HCT116 (cell line): ENCODE data around the gene PGC. TPM values are rescaled to one million over a fixed set of nuclear protein-coding genes. Genes with fewer than 3 reads are reported as not detected.

Source experiments
- ATAC-seq: fragments of 200-7000 bp; cut with Tn5 transposase; 2 replicates; pipeline ENCODE4 v1.9.1; 2020; ENCODE audit warnings: mild to moderate bottlenecking, moderate library complexity
- BruUV-seq: library from RNA; stranded (reverse); fragments of 400-500 nt; replicated peaks from 2 replicates; lab custom pipeline; 2021; lab: Mats Ljungman, UMichigan
- CTCF ChIA-PET: fragments of 300-600 bp; sonication (Branson Sonifier 250); formaldehyde crosslinking; loops from one replicate; lab custom pipeline; 2021; ENCODE audit warnings: antibody characterized with exemption; lab: Charles Lee
- POLR2A ChIA-PET: fragments of 300-600, 350-600 bp; sonication (Branson Sonifier 250); formaldehyde crosslinking; loops from one replicate; lab custom pipeline; 2021; ENCODE audit warnings: antibody characterized with exemption; lab: Charles Lee
- RAD21 ChIA-PET, 2 experiments: fragments of 300-600 bp; sonication (Branson Sonifier 250); formaldehyde crosslinking; loops; one replicate each; lab custom pipeline; 2023; ENCODE audit warnings: low total read pairs in 2 of 2; ENCODE audit not compliant: uncharacterized antibody in 2 of 2, unreplicated experiment in 2 of 2, low non-redundant PET in 1 of 2; lab: Charles Lee
- DNase-seq: peaks from one replicate; pipeline ENCODE4 v3.0.0-alpha.2; 2010; ENCODE audit warnings: low read depth, low spot score
- H2AFZ ChIP-seq: fragments of 200-600 bp; shearing (Covaris generic), sonication (generic); 2 replicates; pipeline ENCODE4 v1.6.1; 2017; ENCODE audit warnings: low read depth, mixed run types, mixed read lengths, antibody characterized with exemption, low read length; ENCODE audit not compliant: poor library complexity, severe bottlenecking
- H3K27ac ChIP-seq: 2 replicates; pipeline ENCODE4 v1.5.1; 2012; ENCODE audit warnings: low read depth, low read length
- H3K27me3 ChIP-seq: fragments of 200-600 bp; sonication (generic); 2 replicates; pipeline ENCODE4 v1.6.1; 2016; ENCODE audit warnings: mixed run types, low read length, mixed read lengths; ENCODE audit not compliant: insufficient read depth
- H3K36me3 ChIP-seq, 2 experiments: fragments of 200-500 bp in 1 of 2; fragments of 200-600 bp in 1 of 2; sonication (Bioruptor generic) in 1 of 2; sonication (generic) in 1 of 2; 2 replicates each; pipeline versions ENCODE4 v1.5.1 to v1.6.1; 2014 to 2016; ENCODE audit warnings: low read length in 2 of 2, inconsistent platforms in 1 of 2, mixed read lengths in 1 of 2, mixed run types in 1 of 2; ENCODE audit not compliant: insufficient read depth in 2 of 2, control insufficient read depth in 1 of 2
- H3K4me1 ChIP-seq, 2 experiments: fragments of 200-600 bp in 1 of 2; sonication (generic) in 1 of 2; 2 replicates each; pipeline versions ENCODE4 v1.5.1 to v1.6.1; 2012 to 2017; ENCODE audit warnings: low read length in 2 of 2, inconsistent platforms in 1 of 2, mild to moderate bottlenecking in 1 of 2, mixed read lengths in 1 of 2, mixed run types in 1 of 2, moderate library complexity in 1 of 2; ENCODE audit not compliant: insufficient read depth in 2 of 2, control insufficient read depth in 1 of 2
- H3K4me2 ChIP-seq: fragments of 200-600 bp; sonication (generic); 2 replicates; pipeline ENCODE4 v1.6.1; 2017; ENCODE audit warnings: mixed run types, low read length, mixed read lengths
- H3K4me3 ChIP-seq, 2 experiments: fragments of 200-600 bp in 1 of 2; sonication (generic) in 1 of 2; replicated peaks in 1 of 2; 2 replicates each; pipeline ENCODE4 v1.5.1; 2011 to 2016; ENCODE audit warnings: low read length in 2 of 2, control low read depth in 1 of 2, low read depth in 1 of 2, mild to moderate bottlenecking in 1 of 2, mixed read lengths in 1 of 2, mixed run types in 1 of 2
- H3K79me2 ChIP-seq: fragments of 200-600 bp; sonication (generic); 2 replicates; pipeline ENCODE4 v1.6.1; 2017; ENCODE audit warnings: mild to moderate bottlenecking, mixed run types, low read length, moderate library complexity, mixed read lengths; ENCODE audit not compliant: insufficient read depth
- H3K9ac ChIP-seq: fragments of 200-600 bp; sonication (generic); 2 replicates; pipeline ENCODE4 v1.6.1; 2016; ENCODE audit warnings: low read length, mixed read lengths
- H3K9me2 ChIP-seq: fragments of 200-600 bp; sonication (generic), shearing (Covaris generic); 2 replicates; pipeline ENCODE4 v1.6.1; 2017; ENCODE audit warnings: mixed run types, mild to moderate bottlenecking, moderate library complexity; ENCODE audit not compliant: insufficient read depth
- H3K9me3 ChIP-seq, 2 experiments: fragments of 200-500 bp in 1 of 2; fragments of 200-600 bp in 1 of 2; sonication (Bioruptor generic) in 1 of 2; sonication (generic) in 1 of 2; 2 replicates each; pipeline ENCODE4 v1.6.1; 2014 to 2017; ENCODE audit warnings: low read length in 2 of 2, mixed read lengths in 2 of 2, inconsistent platforms in 1 of 2, low read depth in 1 of 2, mild to moderate bottlenecking in 1 of 2, mixed run types in 1 of 2, moderate library complexity in 1 of 2; ENCODE audit not compliant: control insufficient read depth in 1 of 2, insufficient read depth in 1 of 2
- H4K20me1 ChIP-seq: fragments of 200-600 bp; sonication (generic), shearing (Covaris generic); 2 replicates; pipeline ENCODE4 v1.6.1; 2017; ENCODE audit warnings: mixed run types, mild to moderate bottlenecking, moderate library complexity; ENCODE audit not compliant: insufficient read depth
- ATF3 ChIP-seq: IDR thresholded peaks from 2 replicates; pipeline ENCODE4 v1.6.1; 2012
- CBX3 ChIP-seq: IDR thresholded peaks from 2 replicates; pipeline ENCODE4 v1.6.1; 2012; ENCODE audit warnings: low read depth
- SIN3A ChIP-seq: IDR thresholded peaks from 2 replicates; pipeline ENCODE4 v1.6.1; 2012; ENCODE audit warnings: low read depth
- SP1 ChIP-seq: IDR thresholded peaks from 2 replicates; pipeline ENCODE4 v1.6.1; 2012; ENCODE audit warnings: low read depth
- SRF ChIP-seq: IDR thresholded peaks from 2 replicates; pipeline ENCODE4 v1.6.1; 2012; ENCODE audit warnings: low read depth
- YY1 ChIP-seq: IDR thresholded peaks from 2 replicates; pipeline ENCODE4 v1.6.1; 2011; ENCODE audit warnings: low read length, low read depth, moderate library complexity, mild to moderate bottlenecking; ENCODE audit not compliant: insufficient replicate concordance; ENCODE audit errors: extremely low read depth
- ZBTB33 ChIP-seq: IDR thresholded peaks from 2 replicates; pipeline ENCODE4 v1.6.1; 2011; ENCODE audit warnings: mild to moderate bottlenecking, low read length, moderate library complexity; ENCODE audit not compliant: insufficient replicate concordance; ENCODE audit errors: extremely low read depth
- intact Hi-C: fragments of 100-400 bp; cut with micrococcal nuclease; formaldehyde crosslinking; loops from 2 replicates; pipeline ENCODE4 v1.10.0; 2022
- total RNA-seq: library from RNA; stranded (reverse); gene quantifications from one replicate; pipeline ENCODE4 v1.2.1, GENCODE V29; 2021; ENCODE audit not compliant: unreplicated experiment
- TF ChIP-seq, protein P1 (sequence below), 3 experiments: fragments of 200-600 bp in 1 of 3; sonication (generic) in 1 of 3; IDR thresholded peaks in 2 of 3; conservative IDR thresholded peaks in 1 of 3; 2 replicates each; pipeline ENCODE4 v1.5.1; 2012 to 2017; ENCODE audit warnings: low read depth in 2 of 3, low read length in 2 of 3, antibody characterized with exemption in 1 of 3, borderline replicate concordance in 1 of 3, control low read depth in 1 of 3, mild to moderate bottlenecking in 1 of 3, mixed read lengths in 1 of 3, mixed run types in 1 of 3, moderate library complexity in 1 of 3; ENCODE audit not compliant: insufficient read depth in 1 of 3

Gene PGC
- total RNA-seq, 1 experiment from 2014 or later, result 1.2 TPM

- TF ChIP-seq YY1 (no peak), CBX3 (no peak), ATF3 (no peak), SIN3A (no peak), SRF (no peak), ZBTB33 (no peak), SP1 (no peak)
- TF ChIP-seq, protein P1, sequence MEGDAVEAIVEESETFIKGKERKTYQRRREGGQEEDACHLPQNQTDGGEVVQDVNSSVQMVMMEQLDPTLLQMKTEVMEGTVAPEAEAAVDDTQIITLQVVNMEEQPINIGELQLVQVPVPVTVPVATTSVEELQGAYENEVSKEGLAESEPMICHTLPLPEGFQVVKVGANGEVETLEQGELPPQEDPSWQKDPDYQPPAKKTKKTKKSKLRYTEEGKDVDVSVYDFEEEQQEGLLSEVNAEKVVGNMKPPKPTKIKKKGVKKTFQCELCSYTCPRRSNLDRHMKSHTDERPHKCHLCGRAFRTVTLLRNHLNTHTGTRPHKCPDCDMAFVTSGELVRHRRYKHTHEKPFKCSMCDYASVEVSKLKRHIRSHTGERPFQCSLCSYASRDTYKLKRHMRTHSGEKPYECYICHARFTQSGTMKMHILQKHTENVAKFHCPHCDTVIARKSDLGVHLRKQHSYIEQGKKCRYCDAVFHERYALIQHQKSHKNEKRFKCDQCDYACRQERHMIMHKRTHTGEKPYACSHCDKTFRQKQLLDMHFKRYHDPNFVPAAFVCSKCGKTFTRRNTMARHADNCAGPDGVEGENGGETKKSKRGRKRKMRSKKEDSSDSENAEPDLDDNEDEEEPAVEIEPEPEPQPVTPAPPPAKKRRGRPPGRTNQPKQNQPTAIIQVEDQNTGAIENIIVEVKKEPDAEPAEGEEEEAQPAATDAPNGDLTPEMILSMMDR (IDR thresholded peaks at IDR 0.05 in 2 of 3, conservative IDR thresholded peaks at IDR 0.05 in 1 of 3; ENCODE audit: borderline replicate concordance in 1 of 3, insufficient read depth in 1 of 3, low read depth in 2 of 3, low read length in 2 of 3), result no peak
- intact Hi-C loops, result no loop called here
- no peaks in the 10 kb centered on the region for H3K9me3 ChIP-seq
- RAD21 ChIA-PET, result no interaction called here
- no TSS peak for BruUV-seq
- no peaks in the 10 kb centered on the region for H3K27me3 ChIP-seq
- ATAC-seq (no peak), DNase-seq (no peak)
- H3K36me3 ChIP-seq, result no peaks in the 10 kb centered on the region
- H3K4me2 ChIP-seq, result no peak overlapping the region
- POLR2A ChIA-PET, result no interaction called here
- no peaks in the 10 kb centered on the region for H3K79me2 ChIP-seq
- H2AFZ ChIP-seq, result no peak overlapping the region
- H3K4me1 ChIP-seq, result peaks cover 0 to 3% of the 10 kb centered on the region in 2 experiments; a peak in 1 of 4 replicates
- H3K9ac ChIP-seq, result no peak overlapping the region
- no peak overlapping the region for H3K4me3 ChIP-seq
- no peak overlapping the region for H3K27ac ChIP-seq
- CTCF ChIA-PET, result no interaction called here
- H3K9me2 ChIP-seq, result no peaks in the 10 kb centered on the region
- no peaks in the 10 kb centered on the region for H4K20me1 ChIP-seq
Observed at GRCh38 chr6:41759905-41760579, 12.8 kb upstream of the PGC start.
